ENCODE measurements around the gene FRMD8. TPM values are rescaled to one million over a fixed set of nuclear protein-coding genes. Genes with fewer than 3 reads are reported as not detected.

FRMD8 gene
- total and polyA plus RNA-seq, 2 donors (not counting 3 experiments of a cell fraction or from before 2014, with no cell fraction given): 36.4 to 53.9 TPM

GRCh38 chr11:65392899-65393298 lies 6.5 kb downstream of the FRMD8 start:
- BruUV-seq (replicated peaks): no TSS peak
- CTCF ChIA-PET: no interaction called here
- no peak for FAIRE-seq

GRCh38 chr11:65393513-65394079 lies 7.2 kb downstream of the FRMD8 start:
- CTCF ChIA-PET: interaction anchor here (1.2 kb wide), 1 partner anchor 23 kb away, joined by 3 read pairs; no protein-coding TSS in a partner anchor
- DNase-seq (ENCODE audit: low read depth, low spot score): no peak
- Histone ChIP-seq H3K4me2 (ENCODE audit: insufficient read depth, low read length) (no peak overlapping the region), H4K20me1 (replicated peaks; ENCODE audit: control insufficient read depth, extremely low read depth, insufficient read depth, low read length) (no peaks in the 10 kb centered on the region), H2AFZ (ENCODE audit: low read depth, low read length) (no peak overlapping the region), H3K36me3 (ENCODE audit: control insufficient read depth in 2 of 2, extremely low read depth in 1 of 2, insufficient read depth in 2 of 2, low read length in 2 of 2) (peaks cover 10 to 43% of the 10 kb centered on the region in 2 experiments), H3K9me1 (replicated peaks; ENCODE audit: control insufficient read depth, extremely low read depth, insufficient read depth, low read length) (no peaks in the 10 kb centered on the region), H3K79me2 (ENCODE audit: control insufficient read depth, insufficient read depth, low read length) (peaks cover 49% of the 10 kb centered on the region), H3K27ac (ENCODE audit: insufficient read depth, low read depth, low read length) (no peak overlapping the region), H3K4me1 (ENCODE audit: control insufficient read depth, extremely low read depth, insufficient read depth, low read length) (peaks cover 26% of the 10 kb centered on the region), H3K9me3 (replicated peaks; ENCODE audit: control insufficient read depth, insufficient read depth, low read length) (no peaks in the 10 kb centered on the region), H3K27me3 (ENCODE audit: control insufficient read depth in 2 of 2, insufficient read depth in 2 of 2, low read length in 2 of 2) (no peaks in the 10 kb centered on the region), H3K4me3 (replicated peaks in 1 of 3; ENCODE audit: insufficient read depth in 1 of 3, low read depth in 1 of 3, low read length in 3 of 3) (no peak overlapping the region), H3K9ac (replicated peaks; ENCODE audit: extremely low read depth, insufficient read depth, low read length) (no peak overlapping the region)
- intact Hi-C loops (cut with micrococcal nuclease) (no loop called here), dilution Hi-C loops (cut with MboI; ENCODE audit: extremely low pct_ligation_motif_present, low sequenced_read_pairs) (no loop called here)
- BruUV-seq (replicated peaks): no TSS peak
- no peak for TF ChIP-seq POLR2A (IDR thresholded peaks at IDR 0.05; ENCODE audit: low read depth, low read length)
- no peak for TF ChIP-seq MYC (IDR thresholded peaks at IDR 0.05; ENCODE audit: low read depth, low read length)
- TF ChIP-seq FOS (IDR thresholded peaks at IDR 0.05; ENCODE audit: borderline replicate concordance, insufficient read depth, low read length): no peak
- TF ChIP-seq MAX (IDR thresholded peaks at IDR 0.05; ENCODE audit: insufficient read depth, insufficient read length): no peak
- TF ChIP-seq JUN (IDR thresholded peaks at IDR 0.05; ENCODE audit: borderline replicate concordance, insufficient read depth, insufficient read length, low read depth): no peak
- no peak for TF ChIP-seq EZH2 (IDR thresholded peaks at IDR 0.05; ENCODE audit: borderline replicate concordance, low read depth, low read length, severe bottlenecking)
- TF ChIP-seq CTCF (IDR thresholded peaks at IDR 0.05; ENCODE audit: extremely low read depth in 1 of 2, insufficient read depth in 1 of 2, low read depth in 1 of 2, low read length in 2 of 2): no peak
- TF ChIP-seq GATA2 (IDR thresholded peaks at IDR 0.05; ENCODE audit: insufficient read depth, insufficient read length, low read depth, low read length): no peak
- TF ChIP-seq POLR2AphosphoS5 (IDR thresholded peaks at IDR 0.05; ENCODE audit: insufficient read depth, low read depth, low read length): no peak
- POLR2A ChIA-PET: no interaction called here
- no peak for FAIRE-seq

More at GRCh38 chr11:65392899-65393298, 6.5 kb downstream of the FRMD8 start:
- no peaks in the 10 kb centered on the region for H3K27me3 ChIP-seq (ENCODE audit: control insufficient read depth in 2 of 2, insufficient read depth in 2 of 2, low read length in 2 of 2)
- no peak overlapping the region for H3K4me2 ChIP-seq (ENCODE audit: insufficient read depth, low read length)
- POLR2A ChIA-PET: no interaction called here
- H3K9me1 ChIP-seq (replicated peaks; ENCODE audit: control insufficient read depth, extremely low read depth, insufficient read depth, low read length): no peaks in the 10 kb centered on the region
- dilution Hi-C loops (cut with MboI; ENCODE audit: extremely low pct_ligation_motif_present, low sequenced_read_pairs): no loop called here
- H3K36me3 ChIP-seq (ENCODE audit: control insufficient read depth in 2 of 2, extremely low read depth in 1 of 2, insufficient read depth in 2 of 2, low read length in 2 of 2): peaks cover 10 to 37% of the 10 kb centered on the region in 2 experiments
- H3K4me3 ChIP-seq (replicated peaks in 1 of 3; ENCODE audit: insufficient read depth in 1 of 3, low read depth in 1 of 3, low read length in 3 of 3): no peak overlapping the region
- TF ChIP-seq POLR2A (IDR thresholded peaks at IDR 0.05; ENCODE audit: low read depth, low read length) (no peak), POLR2AphosphoS5 (IDR thresholded peaks at IDR 0.05; ENCODE audit: insufficient read depth, low read depth, low read length) (no peak), JUN (IDR thresholded peaks at IDR 0.05; ENCODE audit: borderline replicate concordance, insufficient read depth, insufficient read length, low read depth) (no peak), MAX (IDR thresholded peaks at IDR 0.05; ENCODE audit: insufficient read depth, insufficient read length) (no peak)
- no peaks in the 10 kb centered on the region for H4K20me1 ChIP-seq (replicated peaks; ENCODE audit: control insufficient read depth, extremely low read depth, insufficient read depth, low read length)
- DNase-seq (ENCODE audit: low read depth, low spot score): no peak
- no peaks in the 10 kb centered on the region for H3K9me3 ChIP-seq (replicated peaks; ENCODE audit: control insufficient read depth, insufficient read depth, low read length)
- no peak overlapping the region for H3K9ac ChIP-seq (replicated peaks; ENCODE audit: extremely low read depth, insufficient read depth, low read length)
- H3K4me1 ChIP-seq (ENCODE audit: control insufficient read depth, extremely low read depth, insufficient read depth, low read length): peaks cover 33% of the 10 kb centered on the region
- no peak overlapping the region for H3K27ac ChIP-seq (ENCODE audit: insufficient read depth, low read depth, low read length)
- intact Hi-C loops (cut with micrococcal nuclease): no loop called here
- H2AFZ ChIP-seq (ENCODE audit: low read depth, low read length): no peak overlapping the region
- H3K79me2 ChIP-seq (ENCODE audit: control insufficient read depth, insufficient read depth, low read length): peaks cover 55% of the 10 kb centered on the region
